SK-N-SH treated with all-trans-retinoic acid at 6 μM for 48 hours (cell line): ENCODE data around the gene BPIFB4.

Experiments
- ISL1 ChIP-seq: fragments of 250-450 bp; sonication (Bioruptor Pico); IDR thresholded peaks from 2 replicates; pipeline ENCODE4 v2.1.2; 2022; ENCODE audit warnings: mild to moderate bottlenecking, moderate library complexity
- ZNF8 ChIP-seq: fragments of 450-650 bp; formaldehyde crosslinking; IDR thresholded peaks from 2 replicates; pipeline ENCODE4 v1.5.0; 2020; ENCODE audit warnings: mild to moderate bottlenecking, moderate library complexity
- TF ChIP-seq, protein P1 (sequence below): fragments of 250-450 bp; sonication (Bioruptor Pico); IDR thresholded peaks from 2 replicates; pipeline ENCODE4 v1.8.0; 2021; ENCODE audit warnings: low read depth, mild to moderate bottlenecking, moderate library complexity, borderline replicate concordance
- TF ChIP-seq, protein P2 (sequence below): fragments of 250-450 bp; sonication (Bioruptor Pico); IDR thresholded peaks from 2 replicates; pipeline ENCODE4 v1.5.0; 2020; ENCODE audit warnings: mild to moderate bottlenecking, moderate library complexity

- TF ChIP-seq, protein P1, sequence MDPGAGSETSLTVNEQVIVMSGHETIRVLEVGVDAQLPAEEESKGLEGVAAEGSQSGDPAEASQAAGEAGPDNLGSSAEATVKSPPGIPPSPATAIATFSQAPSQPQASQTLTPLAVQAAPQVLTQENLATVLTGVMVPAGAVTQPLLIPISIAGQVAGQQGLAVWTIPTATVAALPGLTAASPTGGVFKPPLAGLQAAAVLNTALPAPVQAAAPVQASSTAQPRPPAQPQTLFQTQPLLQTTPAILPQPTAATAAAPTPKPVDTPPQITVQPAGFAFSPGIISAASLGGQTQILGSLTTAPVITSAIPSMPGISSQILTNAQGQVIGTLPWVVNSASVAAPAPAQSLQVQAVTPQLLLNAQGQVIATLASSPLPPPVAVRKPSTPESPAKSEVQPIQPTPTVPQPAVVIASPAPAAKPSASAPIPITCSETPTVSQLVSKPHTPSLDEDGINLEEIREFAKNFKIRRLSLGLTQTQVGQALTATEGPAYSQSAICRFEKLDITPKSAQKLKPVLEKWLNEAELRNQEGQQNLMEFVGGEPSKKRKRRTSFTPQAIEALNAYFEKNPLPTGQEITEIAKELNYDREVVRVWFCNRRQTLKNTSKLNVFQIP (CRISPR knock-in tag): no peak
- TF ChIP-seq ZNF8 (CRISPR knock-in tag): no peak
- TF ChIP-seq, protein P2, sequence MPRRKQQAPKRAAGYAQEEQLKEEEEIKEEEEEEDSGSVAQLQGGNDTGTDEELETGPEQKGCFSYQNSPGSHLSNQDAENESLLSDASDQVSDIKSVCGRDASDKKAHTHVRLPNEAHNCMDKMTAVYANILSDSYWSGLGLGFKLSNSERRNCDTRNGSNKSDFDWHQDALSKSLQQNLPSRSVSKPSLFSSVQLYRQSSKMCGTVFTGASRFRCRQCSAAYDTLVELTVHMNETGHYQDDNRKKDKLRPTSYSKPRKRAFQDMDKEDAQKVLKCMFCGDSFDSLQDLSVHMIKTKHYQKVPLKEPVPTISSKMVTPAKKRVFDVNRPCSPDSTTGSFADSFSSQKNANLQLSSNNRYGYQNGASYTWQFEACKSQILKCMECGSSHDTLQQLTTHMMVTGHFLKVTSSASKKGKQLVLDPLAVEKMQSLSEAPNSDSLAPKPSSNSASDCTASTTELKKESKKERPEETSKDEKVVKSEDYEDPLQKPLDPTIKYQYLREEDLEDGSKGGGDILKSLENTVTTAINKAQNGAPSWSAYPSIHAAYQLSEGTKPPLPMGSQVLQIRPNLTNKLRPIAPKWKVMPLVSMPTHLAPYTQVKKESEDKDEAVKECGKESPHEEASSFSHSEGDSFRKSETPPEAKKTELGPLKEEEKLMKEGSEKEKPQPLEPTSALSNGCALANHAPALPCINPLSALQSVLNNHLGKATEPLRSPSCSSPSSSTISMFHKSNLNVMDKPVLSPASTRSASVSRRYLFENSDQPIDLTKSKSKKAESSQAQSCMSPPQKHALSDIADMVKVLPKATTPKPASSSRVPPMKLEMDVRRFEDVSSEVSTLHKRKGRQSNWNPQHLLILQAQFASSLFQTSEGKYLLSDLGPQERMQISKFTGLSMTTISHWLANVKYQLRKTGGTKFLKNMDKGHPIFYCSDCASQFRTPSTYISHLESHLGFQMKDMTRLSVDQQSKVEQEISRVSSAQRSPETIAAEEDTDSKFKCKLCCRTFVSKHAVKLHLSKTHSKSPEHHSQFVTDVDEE: no peak
- no peak for TF ChIP-seq ISL1 (CRISPR knock-in tag)
Measured at GRCh38 chr20:33127422-33128097, 48.1 kb downstream of the BPIFB4 start.
